Measurements from ENCODE around the gene FAM136A. TPM values are rescaled to one million over a fixed set of nuclear protein-coding genes. Genes with fewer than 3 reads are reported as not detected.

Gene FAM136A
- total RNA-seq: 22.7 TPM
- polyA plus RNA-seq: 26.3 TPM

DNA sequence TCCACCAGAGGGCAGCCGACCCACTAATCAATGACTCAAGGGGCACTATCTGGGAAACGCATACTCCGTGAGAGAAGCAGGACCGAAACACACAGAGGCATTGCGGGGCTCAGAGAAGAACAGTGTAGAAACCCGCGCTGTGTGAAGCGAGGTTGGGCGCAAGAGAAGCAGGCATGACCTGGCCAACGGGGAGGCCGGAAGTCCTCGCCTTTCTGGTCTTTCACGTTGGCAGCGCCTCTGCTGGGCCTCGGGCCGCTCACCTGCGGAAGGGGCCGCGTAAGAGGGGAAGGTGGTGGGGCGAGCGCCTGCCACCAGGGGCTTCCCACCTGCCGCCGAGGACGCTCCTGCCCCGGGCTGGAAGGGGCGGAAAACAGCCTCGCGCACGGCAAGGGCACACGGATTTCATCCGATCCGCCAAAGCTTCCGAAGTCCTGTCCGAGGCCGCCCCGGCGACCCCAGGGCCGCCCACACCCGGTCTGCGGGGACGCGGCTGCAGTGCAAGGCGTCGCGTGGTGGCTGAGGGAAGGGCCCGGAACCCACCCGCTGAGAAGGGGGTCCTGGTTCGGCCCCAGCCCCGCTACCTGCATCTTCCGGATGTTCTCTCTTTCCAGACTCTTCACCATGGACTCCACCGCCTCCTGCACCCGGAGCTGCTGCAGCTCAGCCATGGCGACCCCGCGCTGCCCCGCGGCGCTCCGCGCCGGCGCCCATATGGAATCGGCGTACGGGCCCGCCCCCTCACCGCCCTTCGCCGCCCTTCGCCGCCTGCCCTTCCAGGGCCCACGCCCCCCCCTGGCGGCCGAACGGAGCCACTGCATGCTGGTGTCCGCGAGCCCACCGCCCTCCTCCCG lies at the start of gene FAM136A:
TSS of gene FAM136A (minus strand) at position 724 of the 851 bp plus-strand sequence. CDS start at position 668, 56 bp downstream.
- under 1% methylated on average over 79 of the region's 79 CpGs for WGBS
- DNase-seq (ENCODE audit: extremely low spot score): peak; percentile 33

DNA sequence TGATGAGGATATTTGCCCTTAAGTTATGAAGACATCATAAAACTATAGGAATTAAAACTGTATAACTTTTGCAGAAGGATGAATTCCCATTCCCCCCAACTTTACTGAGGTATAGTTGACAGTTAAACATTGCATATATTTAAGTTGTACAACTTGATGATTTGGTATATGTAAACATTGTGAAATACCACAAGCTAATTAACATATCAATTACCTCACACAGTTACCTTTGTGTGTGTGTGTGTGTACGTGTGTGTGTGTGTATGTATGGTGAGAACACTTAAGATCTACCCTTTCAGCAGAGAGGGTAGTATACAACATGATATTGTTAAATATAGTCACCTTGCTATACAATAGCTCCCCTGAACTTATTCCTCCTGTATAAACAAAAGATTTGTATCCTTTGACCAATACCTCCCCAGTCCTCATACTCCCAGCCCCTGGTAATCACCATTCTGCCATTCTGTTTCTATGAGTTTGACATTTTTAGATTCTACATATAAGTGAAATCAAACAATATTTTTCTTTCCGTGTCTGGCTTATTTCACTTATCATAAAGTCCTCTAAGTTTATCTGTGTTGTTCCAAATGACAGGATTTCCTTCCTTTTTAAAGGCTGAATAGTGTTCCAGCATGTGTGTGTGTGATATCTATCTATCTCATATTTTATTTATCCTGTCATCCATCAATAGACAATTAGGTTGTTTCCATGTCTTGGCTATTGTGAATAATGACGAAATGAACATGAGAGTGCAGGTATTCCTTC lies 48.2 kb upstream of the FAM136A start:
- no peak for DNase-seq (ENCODE audit: extremely low spot score)
- H3K27ac ChIP-seq (ENCODE audit: low read depth): no peak overlapping the region
- 77% methylated on average over 3 of the region's 3 CpGs for WGBS
- no peaks in the 10 kb centered on the region for H3K4me1 ChIP-seq (ENCODE audit: insufficient read depth)
- no peaks in the 10 kb centered on the region for H3K36me3 ChIP-seq (ENCODE audit: insufficient read depth)
- H3K4me3 ChIP-seq (ENCODE audit: low read depth, low read length): no peak overlapping the region

More for the DNA sequence above, at the start of gene FAM136A:
- Histone ChIP-seq H3K36me3 (ENCODE audit: insufficient read depth) (peaks cover 3% of the 10 kb centered on the region), H3K4me1 (ENCODE audit: insufficient read depth) (no peaks in the 10 kb centered on the region), H3K4me3 (ENCODE audit: low read depth, low read length) (peak within 1 kb of the TSS; percentile 75), H3K27ac (ENCODE audit: low read depth) (peak within 1 kb of the TSS; percentile 34)

GRCh38 chr2:70347831-70348230 lies 46.0 kb upstream of the FAM136A start:
- Histone ChIP-seq H3K27ac (ENCODE audit: low read depth) (no peak overlapping the region), H3K4me1 (ENCODE audit: insufficient read depth) (no peaks in the 10 kb centered on the region), H3K4me3 (ENCODE audit: low read depth, low read length) (no peak overlapping the region), H3K36me3 (ENCODE audit: insufficient read depth) (no peaks in the 10 kb centered on the region)
- WGBS: 56% methylated on average over 1 of the region's 1 CpG
- DNase-seq (ENCODE audit: extremely low spot score): no peak

GRCh38 chr2:70344195-70344594 lies 42.3 kb upstream of the FAM136A start:
- 52% methylated on average over 1 of the region's 1 CpG for WGBS
- DNase-seq (ENCODE audit: extremely low spot score): no peak

GRCh38 chr2:70341477-70341765 lies 39.6 kb upstream of the FAM136A start:
- Histone ChIP-seq H3K36me3 (ENCODE audit: insufficient read depth) (no peaks in the 10 kb centered on the region), H3K27ac (ENCODE audit: low read depth) (no peak overlapping the region), H3K4me3 (ENCODE audit: low read depth, low read length) (no peak overlapping the region), H3K4me1 (ENCODE audit: insufficient read depth) (no peaks in the 10 kb centered on the region)
- no peak for DNase-seq (ENCODE audit: extremely low spot score)

More at GRCh38 chr2:70344195-70344594, 42.3 kb upstream of the FAM136A start:
- H3K36me3 ChIP-seq (ENCODE audit: insufficient read depth): no peaks in the 10 kb centered on the region
- H3K4me3 ChIP-seq (ENCODE audit: low read depth, low read length): no peak overlapping the region
- H3K27ac ChIP-seq (ENCODE audit: low read depth): no peak overlapping the region
- H3K4me1 ChIP-seq (ENCODE audit: insufficient read depth): no peaks in the 10 kb centered on the region

- Histone ChIP-seq H3K36me3 (ENCODE audit: insufficient read depth) (no peaks in the 10 kb centered on the region), H3K27ac (ENCODE audit: low read depth) (no peak overlapping the region), H3K4me1 (ENCODE audit: insufficient read depth) (no peaks in the 10 kb centered on the region), H3K4me3 (ENCODE audit: low read depth, low read length) (no peak overlapping the region)
- DNase-seq (ENCODE audit: extremely low spot score): no peak
- WGBS: 12% methylated on average over 7 of the region's 7 CpGs
Observed at GRCh38 chr2:70340761-70341476, 39.1 kb upstream of the FAM136A start.

DNA sequence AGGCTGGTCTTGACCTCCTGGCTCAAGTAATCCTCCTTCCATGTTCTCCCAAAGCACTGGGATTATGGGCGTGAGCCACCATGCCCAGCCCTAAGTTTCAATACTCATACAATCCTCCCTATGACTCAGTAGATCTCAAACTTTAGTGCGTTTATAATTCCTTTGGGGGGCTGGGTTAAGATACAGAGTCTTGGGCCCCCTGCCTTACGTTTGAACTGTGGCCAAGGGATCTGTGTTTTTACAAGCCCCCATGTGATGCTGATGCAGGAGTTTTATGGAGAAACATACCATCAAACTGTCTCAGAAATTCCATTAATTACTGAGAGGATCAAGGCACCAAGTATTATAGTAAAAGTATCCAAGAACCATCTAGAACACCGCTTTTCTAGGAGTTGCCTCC lies 38.2 kb upstream of the FAM136A start:
- Histone ChIP-seq H3K27ac (ENCODE audit: low read depth) (no peak overlapping the region), H3K36me3 (ENCODE audit: insufficient read depth) (no peaks in the 10 kb centered on the region), H3K4me1 (ENCODE audit: insufficient read depth) (no peaks in the 10 kb centered on the region), H3K4me3 (ENCODE audit: low read depth, low read length) (no peak overlapping the region)
- 40% methylated on average over 4 of the region's 4 CpGs for WGBS
- no peak for DNase-seq (ENCODE audit: extremely low spot score)

- Histone ChIP-seq H3K4me1 (ENCODE audit: insufficient read depth) (no peaks in the 10 kb centered on the region), H3K27ac (ENCODE audit: low read depth) (no peak overlapping the region), H3K4me3 (ENCODE audit: low read depth, low read length) (no peak overlapping the region), H3K36me3 (ENCODE audit: insufficient read depth) (no peaks in the 10 kb centered on the region)
- 84% methylated on average over 4 of the region's 4 CpGs for WGBS
- no peak for DNase-seq (ENCODE audit: extremely low spot score)
Observed at GRCh38 chr2:70336552-70336951, 34.7 kb upstream of the FAM136A start.

- DNase-seq (ENCODE audit: extremely low spot score): no peak
- H3K36me3 ChIP-seq (ENCODE audit: insufficient read depth): no peaks in the 10 kb centered on the region
- no peak overlapping the region for H3K4me3 ChIP-seq (ENCODE audit: low read depth, low read length)
- no peak overlapping the region for H3K27ac ChIP-seq (ENCODE audit: low read depth)
- H3K4me1 ChIP-seq (ENCODE audit: insufficient read depth): no peaks in the 10 kb centered on the region
- 71% methylated on average over 7 of the region's 7 CpGs for WGBS
Observed at GRCh38 chr2:70331012-70331411, 29.1 kb upstream of the FAM136A start.

- no peak overlapping the region for H3K27ac ChIP-seq (ENCODE audit: low read depth)
- H3K36me3 ChIP-seq (ENCODE audit: insufficient read depth): no peaks in the 10 kb centered on the region
- WGBS: 47% methylated on average over 3 of the region's 3 CpGs
- no peaks in the 10 kb centered on the region for H3K4me1 ChIP-seq (ENCODE audit: insufficient read depth)
- DNase-seq (ENCODE audit: extremely low spot score): no peak
- no peak overlapping the region for H3K4me3 ChIP-seq (ENCODE audit: low read depth, low read length)
Observed at GRCh38 chr2:70330476-70330875, 28.6 kb upstream of the FAM136A start.

GRCh38 chr2:70328921-70329561 lies 27.2 kb upstream of the FAM136A start:
- H3K27ac ChIP-seq (ENCODE audit: low read depth): no peak overlapping the region
- H3K4me3 ChIP-seq (ENCODE audit: low read depth, low read length): no peak overlapping the region
- H3K36me3 ChIP-seq (ENCODE audit: insufficient read depth): no peaks in the 10 kb centered on the region
- 61% methylated on average over 6 of the region's 6 CpGs for WGBS
- no peaks in the 10 kb centered on the region for H3K4me1 ChIP-seq (ENCODE audit: insufficient read depth)
- peak; percentile 28 for DNase-seq (ENCODE audit: extremely low spot score)

DNA sequence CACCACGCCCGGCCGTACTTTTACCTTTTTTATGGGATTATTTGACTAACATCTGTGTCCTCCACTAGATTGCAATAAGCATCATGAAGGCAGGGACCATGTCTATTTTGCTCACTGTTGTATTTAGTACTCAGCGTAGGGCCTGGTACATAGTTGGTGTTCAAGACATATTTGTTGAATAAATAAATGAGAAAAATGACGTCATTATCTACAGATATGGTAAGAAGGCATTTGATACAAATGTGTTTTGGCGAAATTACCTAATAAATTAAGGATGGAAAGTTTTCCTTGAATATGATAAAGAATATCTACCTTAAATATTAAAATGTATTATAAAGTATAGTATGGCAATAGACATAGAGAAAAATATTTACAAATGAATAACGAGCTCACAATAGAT lies 24.0 kb upstream of the FAM136A start:
- Histone ChIP-seq H3K27ac (ENCODE audit: low read depth) (no peak overlapping the region), H3K36me3 (ENCODE audit: insufficient read depth) (no peaks in the 10 kb centered on the region), H3K4me1 (ENCODE audit: insufficient read depth) (no peaks in the 10 kb centered on the region), H3K4me3 (ENCODE audit: low read depth, low read length) (no peak overlapping the region)
- no peak for DNase-seq (ENCODE audit: extremely low spot score)
- WGBS: 92% methylated on average over 7 of the region's 7 CpGs

DNA sequence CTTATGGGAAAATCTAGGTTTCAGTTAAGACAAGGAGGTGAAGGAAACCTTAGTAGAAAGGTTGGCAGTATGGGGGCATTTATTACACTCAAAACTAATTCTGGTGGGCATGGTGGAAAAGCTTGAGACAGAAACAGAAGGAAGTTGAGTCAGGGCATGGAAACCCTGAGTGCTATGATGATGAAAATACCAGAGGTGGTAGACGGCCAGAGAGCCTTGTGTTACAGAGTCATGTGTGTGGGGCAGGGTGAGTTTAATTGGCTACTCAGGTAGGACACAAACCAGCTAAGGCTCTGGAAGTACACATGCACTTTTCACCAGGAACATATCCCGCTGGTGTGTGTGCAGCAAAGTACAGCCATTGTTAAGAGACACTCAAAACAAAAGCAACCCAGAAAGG lies 20.7 kb upstream of the FAM136A start:
- WGBS: 62% methylated on average over 2 of the region's 2 CpGs
- Histone ChIP-seq H3K4me1 (ENCODE audit: insufficient read depth) (no peaks in the 10 kb centered on the region), H3K4me3 (ENCODE audit: low read depth, low read length) (no peak overlapping the region), H3K27ac (ENCODE audit: low read depth) (no peak overlapping the region), H3K36me3 (ENCODE audit: insufficient read depth) (no peaks in the 10 kb centered on the region)
- no peak for DNase-seq (ENCODE audit: extremely low spot score)
